MM.1S (cell line): Measurements from ENCODE around the gene PET100.

Experiments used
- EZH2 ChIP-seq: fragments of 300-600 bp; sonication (generic); optimal IDR thresholded peaks from 2 replicates; pipeline ENCODE3; 2017; ENCODE audit warnings: low read depth, mild to moderate bottlenecking, antibody characterized with exemption, low read length, mixed read lengths
- TF ChIP-seq, protein P1 (sequence below): fragments of 300-600 bp; sonication (generic); IDR thresholded peaks from 2 replicates; pipeline ENCODE4 v1.5.1; 2016; ENCODE audit warnings: antibody characterized with exemption, low read length, mixed read lengths

- TF ChIP-seq, protein P1, sequence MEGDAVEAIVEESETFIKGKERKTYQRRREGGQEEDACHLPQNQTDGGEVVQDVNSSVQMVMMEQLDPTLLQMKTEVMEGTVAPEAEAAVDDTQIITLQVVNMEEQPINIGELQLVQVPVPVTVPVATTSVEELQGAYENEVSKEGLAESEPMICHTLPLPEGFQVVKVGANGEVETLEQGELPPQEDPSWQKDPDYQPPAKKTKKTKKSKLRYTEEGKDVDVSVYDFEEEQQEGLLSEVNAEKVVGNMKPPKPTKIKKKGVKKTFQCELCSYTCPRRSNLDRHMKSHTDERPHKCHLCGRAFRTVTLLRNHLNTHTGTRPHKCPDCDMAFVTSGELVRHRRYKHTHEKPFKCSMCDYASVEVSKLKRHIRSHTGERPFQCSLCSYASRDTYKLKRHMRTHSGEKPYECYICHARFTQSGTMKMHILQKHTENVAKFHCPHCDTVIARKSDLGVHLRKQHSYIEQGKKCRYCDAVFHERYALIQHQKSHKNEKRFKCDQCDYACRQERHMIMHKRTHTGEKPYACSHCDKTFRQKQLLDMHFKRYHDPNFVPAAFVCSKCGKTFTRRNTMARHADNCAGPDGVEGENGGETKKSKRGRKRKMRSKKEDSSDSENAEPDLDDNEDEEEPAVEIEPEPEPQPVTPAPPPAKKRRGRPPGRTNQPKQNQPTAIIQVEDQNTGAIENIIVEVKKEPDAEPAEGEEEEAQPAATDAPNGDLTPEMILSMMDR, result no peak
- no peak for TF ChIP-seq EZH2
Observed at GRCh38 chr19:7635670-7636069, 6.1 kb downstream of the PET100 start.
